Body of pancreas (tissue), 4 donors: ENCODE measurements around the gene SEC14L6. TPM values are rescaled to one million over a fixed set of nuclear protein-coding genes. Genes with fewer than 3 reads are reported as not detected.

ENCODE experiments used
- ATAC-seq: fragments of 150-250 bp; one replicate; pipeline ENCODE4 v1.9.1; 2016
- DNase-seq, 4 donors: peaks; one replicate each; pipeline ENCODE4 v3.0.0-alpha.2; 2019
- H3K27ac ChIP-seq, 4 donors: fragments of 200-600 bp; sonication (generic); 1 replicate in 3 of 4; 2 replicates in 1 of 4; pipeline versions ENCODE4 v1.5.1 to v1.6.1; 2016 to 2019; ENCODE audit warnings: mild to moderate bottlenecking in 1 of 4, mixed read lengths in 1 of 4, moderate library complexity in 1 of 4
- H3K27me3 ChIP-seq, 2 donors: fragments of 200-600 bp; sonication (generic); one replicate each; pipeline ENCODE4 v1.6.0; 2016; ENCODE audit warnings: mild to moderate bottlenecking in 1 of 2
- H3K36me3 ChIP-seq, 2 donors: fragments of 200-600 bp; sonication (generic); replicated peaks in 1 of 2; 2 replicates each; pipeline ENCODE4 v1.5.1; 2016; ENCODE audit warnings: low read depth in 2 of 2; ENCODE audit not compliant: insufficient read depth in 1 of 2
- H3K4me1 ChIP-seq: fragments of 200-600 bp; sonication (generic); one replicate; pipeline ENCODE4 v1.6.0; 2016
- H3K4me3 ChIP-seq, 2 donors: fragments of 200-600 bp; sonication (generic); 1 replicate in 1 of 2; 2 replicates in 1 of 2; pipeline ENCODE4 v1.5.1; 2016 to 2019
- H3K9me3 ChIP-seq, 3 donors: fragments of 200-600 bp; sonication (generic); 1 replicate in 2 of 3; 2 replicates in 1 of 3; pipeline ENCODE4 v1.5.1; 2016
- POLR2A ChIP-seq, 3 donors: fragments of 450-650 bp; IDR thresholded peaks; one replicate each; pipeline ENCODE4 v1.6.1; 2016; ENCODE audit warnings: antibody characterized with exemption in 3 of 3, mild to moderate bottlenecking in 2 of 3
- WGBS, 2 donors: methylation state at CpG; one replicate each; pipeline ENCODE4 v1.1.5; 2017; 5-methylcytosine and 5-hydroxymethylcytosine counted together
- intact Hi-C: fragments of 100-400 bp; cut with DNase I; formaldehyde crosslinking; loops from one replicate; pipeline ENCODE4 v1.15.1; 2023
- total RNA-seq, 2 donors: library from RNA; depleted of rRNA; stranded (reverse); fragments of >200 nt; gene quantifications; one replicate each; pipeline ENCODE4 v1.1.0, GENCODE V29; 2016
- TF ChIP-seq, protein P1 (sequence below), 7 experiments: fragments of 450-650 bp in 4 of 7; fragments of 200-600 bp in 3 of 7; sonication (generic) in 3 of 7; IDR thresholded peaks; one replicate each; pipeline ENCODE4 v1.5.1; 2016 to 2019; ENCODE audit warnings: antibody characterized with exemption in 7 of 7

Gene SEC14L6
- total RNA-seq, 2 donors from 2014 or later: 0.99 to 2.1 TPM

DNA sequence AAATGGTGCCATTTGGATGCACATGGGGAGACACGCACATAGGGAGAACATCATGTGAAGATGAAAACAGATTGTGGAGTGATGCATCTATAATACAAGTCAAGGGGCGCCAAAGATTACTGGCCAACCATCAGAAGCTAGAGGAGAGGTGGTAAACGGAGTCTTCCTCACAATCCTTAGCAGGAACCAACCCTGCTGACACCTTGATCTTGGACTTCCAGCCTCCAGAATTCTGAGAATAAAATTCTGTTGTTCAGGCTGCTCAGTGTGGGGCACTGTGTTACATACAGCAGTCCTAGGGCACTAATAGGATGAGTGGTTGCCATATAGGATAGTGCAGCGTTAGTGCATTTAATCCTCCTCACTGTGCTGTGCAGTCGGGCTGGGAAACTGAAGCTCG is 33.1 kb downstream of the SEC14L6 start:
- no peaks in the 10 kb centered on the region for H3K27me3 ChIP-seq
- no peaks in the 10 kb centered on the region for H3K9me3 ChIP-seq
- DNase-seq (no peak), ATAC-seq (no peak)
- H3K4me1 ChIP-seq: no peaks in the 10 kb centered on the region
- TF ChIP-seq POLR2A (IDR thresholded peaks at IDR 0.05): no peak
- TF ChIP-seq, protein P1, sequence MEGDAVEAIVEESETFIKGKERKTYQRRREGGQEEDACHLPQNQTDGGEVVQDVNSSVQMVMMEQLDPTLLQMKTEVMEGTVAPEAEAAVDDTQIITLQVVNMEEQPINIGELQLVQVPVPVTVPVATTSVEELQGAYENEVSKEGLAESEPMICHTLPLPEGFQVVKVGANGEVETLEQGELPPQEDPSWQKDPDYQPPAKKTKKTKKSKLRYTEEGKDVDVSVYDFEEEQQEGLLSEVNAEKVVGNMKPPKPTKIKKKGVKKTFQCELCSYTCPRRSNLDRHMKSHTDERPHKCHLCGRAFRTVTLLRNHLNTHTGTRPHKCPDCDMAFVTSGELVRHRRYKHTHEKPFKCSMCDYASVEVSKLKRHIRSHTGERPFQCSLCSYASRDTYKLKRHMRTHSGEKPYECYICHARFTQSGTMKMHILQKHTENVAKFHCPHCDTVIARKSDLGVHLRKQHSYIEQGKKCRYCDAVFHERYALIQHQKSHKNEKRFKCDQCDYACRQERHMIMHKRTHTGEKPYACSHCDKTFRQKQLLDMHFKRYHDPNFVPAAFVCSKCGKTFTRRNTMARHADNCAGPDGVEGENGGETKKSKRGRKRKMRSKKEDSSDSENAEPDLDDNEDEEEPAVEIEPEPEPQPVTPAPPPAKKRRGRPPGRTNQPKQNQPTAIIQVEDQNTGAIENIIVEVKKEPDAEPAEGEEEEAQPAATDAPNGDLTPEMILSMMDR (IDR thresholded peaks at IDR 0.05): no peak
- no peak overlapping the region for H3K27ac ChIP-seq
- 88 to 91% methylated on average over 6 of the region's 6 CpGs for WGBS, 2 donors
- H3K36me3 ChIP-seq: no peaks in the 10 kb centered on the region
- intact Hi-C loops: no loop called here
- H3K4me3 ChIP-seq: no peak overlapping the region

DNA sequence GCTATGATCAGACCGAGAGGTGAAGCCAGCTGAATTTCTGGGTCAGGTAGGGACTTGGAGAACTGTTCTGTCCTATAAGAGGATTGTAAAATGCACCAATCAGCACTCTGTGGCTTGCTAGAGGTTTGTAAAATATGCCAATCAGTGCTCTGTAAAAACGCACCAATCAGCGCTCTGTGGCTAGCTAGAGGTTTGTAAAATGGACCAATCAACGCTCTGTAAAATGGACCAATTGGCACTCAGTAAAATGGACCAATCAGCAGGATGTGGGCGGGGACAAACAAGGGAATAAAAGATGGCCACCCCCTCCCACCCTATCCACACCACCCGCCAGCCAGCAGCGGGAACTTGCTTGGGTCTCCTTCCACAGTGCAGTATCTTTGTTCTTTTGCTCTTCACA is 34.6 kb downstream of the SEC14L6 start:
- 84 to 88% methylated on average over 7 of the region's 7 CpGs for WGBS, 2 donors
- H3K9me3 ChIP-seq: no peaks in the 10 kb centered on the region
- intact Hi-C loops: no loop called here
- no peaks in the 10 kb centered on the region for H3K36me3 ChIP-seq
- no peak for DNase-seq
- H3K27ac ChIP-seq: no peak overlapping the region
- H3K27me3 ChIP-seq: no peaks in the 10 kb centered on the region
- ATAC-seq: no peak
- TF ChIP-seq, protein P1 (IDR thresholded peaks at IDR 0.05): no peak
- no peak for TF ChIP-seq POLR2A (IDR thresholded peaks at IDR 0.05)
- H3K4me1 ChIP-seq: no peaks in the 10 kb centered on the region
- H3K4me3 ChIP-seq: no peak overlapping the region

DNA sequence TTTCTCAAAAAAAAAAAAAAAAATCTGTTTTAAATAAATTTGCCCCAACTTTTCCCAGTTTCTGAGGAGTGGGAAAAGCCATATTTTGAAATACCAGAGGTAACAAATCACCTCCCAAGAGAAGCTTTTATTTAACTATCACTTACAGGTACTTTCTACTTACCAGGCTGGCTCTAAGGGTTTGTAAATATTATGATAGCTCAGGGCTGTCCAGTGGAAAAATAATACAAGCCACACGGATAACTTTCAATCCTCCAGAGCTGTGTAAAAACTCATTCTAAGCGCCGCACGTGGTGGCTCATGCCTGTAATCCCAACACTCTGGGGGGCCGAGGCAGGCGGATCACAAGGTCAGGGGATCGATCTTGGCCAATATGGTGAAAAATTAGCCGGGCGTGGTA is 35.4 kb downstream of the SEC14L6 start:
- no peak for ATAC-seq

DNA sequence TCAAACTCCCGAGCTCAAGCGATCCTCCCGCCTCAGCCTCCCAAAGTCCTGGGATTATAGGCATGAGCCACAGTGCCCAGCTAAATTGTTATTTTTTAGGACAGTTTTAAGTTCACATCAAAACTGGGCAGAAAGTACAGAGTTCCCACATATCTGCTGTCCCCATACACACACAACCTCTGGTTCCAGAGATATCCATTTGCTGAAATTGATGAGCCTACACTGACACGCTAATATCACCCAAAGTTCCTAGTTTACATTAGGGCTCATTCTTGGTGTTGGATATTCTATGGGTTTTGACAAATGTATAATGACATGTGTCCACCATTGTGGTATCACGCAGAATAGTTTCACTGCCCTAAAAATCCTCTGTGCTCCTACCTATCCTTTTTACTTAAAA is 38.3 kb downstream of the SEC14L6 start:
- WGBS, 2 donors: 68 to 79% methylated on average over 5 of the region's 5 CpGs
- H3K36me3 ChIP-seq: no peaks in the 10 kb centered on the region
- ATAC-seq (no peak), DNase-seq (no peak)
- H3K4me3 ChIP-seq: no peak overlapping the region
- H3K27ac ChIP-seq: no peak overlapping the region
- peaks cover 0 to 8% of the 10 kb centered on the region in 2 donors for H3K27me3 ChIP-seq
- H3K9me3 ChIP-seq: no peaks in the 10 kb centered on the region
- H3K4me1 ChIP-seq: peaks cover 7% of the 10 kb centered on the region
- intact Hi-C loops: no loop called here
- no peak for TF ChIP-seq POLR2A (IDR thresholded peaks at IDR 0.05)
- TF ChIP-seq, protein P1 (IDR thresholded peaks at IDR 0.05): no peak

More for the DNA sequence above, 35.4 kb downstream of the SEC14L6 start:
- H3K36me3 ChIP-seq: no peaks in the 10 kb centered on the region
- no peak for DNase-seq
- H3K4me1 ChIP-seq: no peaks in the 10 kb centered on the region
- TF ChIP-seq, protein P1 (IDR thresholded peaks at IDR 0.05): no peak
- no peak for TF ChIP-seq POLR2A (IDR thresholded peaks at IDR 0.05)
- 65 to 83% methylated on average over 9 of the region's 9 CpGs for WGBS, 2 donors
- no peak overlapping the region for H3K27ac ChIP-seq
- H3K4me3 ChIP-seq: no peak overlapping the region
- intact Hi-C loops: no loop called here
- no peaks in the 10 kb centered on the region for H3K27me3 ChIP-seq
- no peaks in the 10 kb centered on the region for H3K9me3 ChIP-seq

DNA sequence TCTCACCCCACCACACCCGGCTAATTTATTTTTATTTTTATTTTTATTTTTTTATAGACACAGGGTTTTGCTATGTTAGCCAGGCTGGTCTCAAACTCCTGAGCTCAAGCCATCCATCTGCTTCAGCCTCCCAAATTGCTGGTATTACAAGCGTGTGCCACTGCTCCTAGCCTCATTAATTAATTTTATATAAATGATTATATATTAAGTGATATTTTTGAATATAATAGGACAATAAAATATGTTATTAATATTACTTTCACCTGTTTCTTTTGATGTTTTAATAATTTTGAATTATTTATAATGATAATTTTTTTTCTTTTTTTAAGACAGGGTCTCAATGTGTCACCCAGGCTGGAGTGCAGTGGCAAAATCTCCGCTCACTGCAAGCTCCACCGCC is 38.9 kb downstream of the SEC14L6 start:
- H3K36me3 ChIP-seq: no peaks in the 10 kb centered on the region
- WGBS, 2 donors: 81 to 82% methylated on average over 4 of the region's 4 CpGs
- peaks cover 7% of the 10 kb centered on the region for H3K4me1 ChIP-seq
- intact Hi-C loops: no loop called here
- no peak overlapping the region for H3K27ac ChIP-seq
- DNase-seq (no peak), ATAC-seq (no peak)
- H3K9me3 ChIP-seq: no peaks in the 10 kb centered on the region
- TF ChIP-seq, protein P1 (IDR thresholded peaks at IDR 0.05): no peak
- no peak for TF ChIP-seq POLR2A (IDR thresholded peaks at IDR 0.05)
- no peak overlapping the region for H3K4me3 ChIP-seq
- peaks cover 0 to 8% of the 10 kb centered on the region in 2 donors for H3K27me3 ChIP-seq
